Dedifferentiated amniotic fluid mesenchymal stem cell (primary cell): ENCODE data around the gene OGA.

Source experiments
- DNase-seq: peaks from one replicate; pipeline ENCODE4 v3.0.0-alpha.2; 2016; ENCODE audit errors: extremely low spot score

OGA gene

GRCh38 chr10:101775273-101776160 lies 42.7 kb downstream of the OGA start, which contains the start of gene FGF8:
FGF8 (minus strand) TSS chr10:101776114; CDS start chr10:101775900, 214 bp downstream.
- DNase-seq, result no peak

- DNase-seq, result no peak
Observed at GRCh38 chr10:101774589-101775272, 43.5 kb downstream of the OGA start.

DNA sequence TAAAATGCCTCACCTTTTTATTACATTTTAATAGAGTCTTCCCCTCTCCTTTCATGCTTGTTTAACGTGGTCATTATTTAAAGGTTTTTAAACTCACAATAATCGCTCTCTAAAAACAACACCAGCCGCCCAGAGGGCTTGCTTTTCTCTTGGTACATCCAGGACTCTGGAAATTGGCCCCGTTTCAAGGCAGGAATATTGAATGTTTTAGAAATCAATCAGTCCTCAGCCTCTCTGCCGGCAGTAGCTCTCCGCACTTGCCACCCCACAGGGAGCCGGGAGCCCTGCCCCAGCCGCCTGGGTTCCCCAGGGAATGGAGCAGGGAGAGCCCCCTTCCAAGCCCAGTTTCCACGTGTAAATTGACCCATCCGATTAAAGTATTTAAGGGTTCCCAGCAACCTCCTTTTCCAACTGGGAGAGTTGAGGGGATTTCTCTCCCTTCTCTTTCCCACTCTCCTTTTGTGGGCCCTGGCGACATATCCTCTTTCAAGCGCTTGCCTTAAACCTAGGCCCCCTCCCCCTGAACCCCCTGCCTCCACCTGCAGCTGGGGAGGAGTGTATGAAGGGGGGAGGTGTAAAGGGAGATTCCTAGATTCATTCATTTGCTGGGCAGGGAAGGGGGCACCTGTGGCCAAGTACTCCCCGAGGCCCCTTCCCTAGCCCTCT lies 44.2 kb downstream of the OGA start:
- no peak for DNase-seq

GRCh38 chr10:101772895-101773761 lies 45.1 kb downstream of the OGA start:
- DNase-seq, result no peak

DNA sequence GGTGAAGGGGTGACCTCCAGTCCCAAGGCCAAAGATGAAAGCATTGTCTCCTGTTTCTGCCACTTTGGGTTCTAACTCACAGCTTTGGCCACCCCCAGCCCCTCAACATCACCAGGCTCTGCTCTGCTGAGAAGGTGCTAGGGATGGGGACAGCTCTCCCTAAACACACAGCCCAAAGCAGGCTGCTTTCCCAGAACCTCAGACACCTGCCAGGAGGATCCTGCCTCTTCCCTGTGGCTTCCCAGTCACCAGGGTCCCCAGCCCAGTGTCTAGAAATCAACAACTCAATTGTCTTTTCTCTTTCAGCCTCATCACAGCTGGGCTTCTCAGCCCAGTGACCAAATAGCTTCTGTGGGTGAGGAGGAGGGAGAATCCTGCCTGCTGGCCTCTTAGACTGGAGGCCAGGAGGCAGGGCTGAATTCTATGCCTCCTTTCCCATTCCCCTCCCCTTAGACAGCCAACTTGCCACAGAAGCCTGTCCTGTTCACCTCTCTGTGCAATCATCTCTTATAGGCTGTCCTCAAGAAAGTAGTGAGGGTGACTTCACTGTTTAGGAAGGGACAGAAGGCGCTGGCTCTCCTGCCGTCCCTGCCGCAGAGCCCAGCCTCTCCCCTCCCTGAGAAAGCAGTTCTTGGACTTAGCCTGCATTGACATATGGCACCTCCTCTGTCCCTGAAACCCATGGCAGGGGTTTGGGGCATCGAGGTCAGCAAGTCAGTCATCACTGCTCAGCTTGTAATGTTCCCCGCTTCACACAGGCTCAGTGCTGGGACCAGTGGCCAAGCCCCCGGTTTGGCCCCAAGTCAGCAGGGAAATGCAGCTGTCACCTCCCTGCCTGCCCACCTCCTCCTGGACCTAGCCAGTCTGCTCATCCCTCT lies 46.0 kb downstream of the OGA start:
- no peak for DNase-seq

DNA sequence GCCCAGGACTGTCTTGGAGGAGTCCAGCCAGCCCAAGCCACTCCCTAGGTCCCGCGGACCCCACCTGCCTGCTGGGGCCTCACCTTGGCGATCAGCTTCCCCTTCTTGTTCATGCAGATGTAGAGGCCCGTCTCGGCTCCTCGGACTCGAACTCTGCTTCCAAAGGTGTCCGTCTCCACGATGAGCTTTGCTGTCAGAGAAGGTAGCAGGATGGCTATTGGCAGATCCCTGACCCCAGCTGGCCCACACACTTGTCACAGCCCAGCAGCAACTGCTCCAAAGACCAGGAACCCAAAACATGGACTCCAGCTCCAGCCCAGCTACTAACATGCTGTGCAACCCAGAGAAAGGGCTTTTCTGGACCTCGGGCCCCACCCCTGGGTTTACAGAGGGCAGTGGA lies 46.9 kb downstream of the OGA start:
- DNase-seq, result no peak

- DNase-seq, result no peak
Observed at GRCh38 chr10:101770331-101771215, 47.7 kb downstream of the OGA start.

- DNase-seq, result no peak
Observed at GRCh38 chr10:101769541-101770180, 48.6 kb downstream of the OGA start.

GRCh38 chr10:101768791-101769170 lies 49.5 kb downstream of the OGA start:
- DNase-seq, result no peak

DNA sequence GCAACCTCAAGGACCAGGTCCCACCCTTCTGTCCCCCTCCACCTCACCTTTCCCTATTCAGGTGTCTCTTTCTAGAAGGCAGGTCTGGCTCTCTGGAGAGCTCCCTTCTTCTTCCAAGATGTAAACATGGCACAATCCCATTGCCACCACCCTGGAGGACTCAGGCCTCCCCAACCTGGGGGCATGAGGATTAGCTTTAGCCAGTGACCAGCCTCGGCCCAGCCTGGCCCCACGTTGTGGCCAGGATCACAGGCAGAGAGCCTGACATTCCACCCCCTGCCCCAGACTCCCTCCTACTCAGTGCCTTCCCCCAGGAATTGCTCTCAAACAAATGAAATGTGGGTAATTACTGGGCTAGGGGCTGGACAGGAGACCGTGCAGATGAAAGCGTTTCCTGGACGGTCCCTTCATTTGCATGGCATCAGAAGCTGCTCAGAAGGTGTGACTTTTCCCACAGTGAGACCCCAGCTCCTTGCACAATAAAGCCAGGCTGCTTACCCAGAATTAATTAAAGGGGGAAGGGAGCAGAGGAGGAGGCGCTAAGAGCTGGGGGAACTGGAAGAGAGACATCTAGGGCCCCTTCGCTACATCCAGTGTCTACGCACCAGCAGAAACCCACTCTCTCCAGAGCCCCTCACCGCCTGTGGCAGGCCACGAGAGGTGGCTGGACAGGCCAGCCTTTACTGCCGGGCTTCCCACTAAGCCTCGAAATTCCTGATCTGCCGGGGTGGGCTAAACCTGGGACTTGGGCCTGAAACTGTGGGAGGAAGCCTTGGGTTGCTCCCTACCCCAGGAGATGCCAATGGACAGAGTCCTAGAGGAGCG lies 50.1 kb downstream of the OGA start:
- DNase-seq, result no peak

- no peak for DNase-seq
Observed at GRCh38 chr10:101767600-101767945, 50.7 kb downstream of the OGA start.

- DNase-seq, result no peak
Observed at GRCh38 chr10:101766753-101767599, 51.3 kb downstream of the OGA start.

DNA sequence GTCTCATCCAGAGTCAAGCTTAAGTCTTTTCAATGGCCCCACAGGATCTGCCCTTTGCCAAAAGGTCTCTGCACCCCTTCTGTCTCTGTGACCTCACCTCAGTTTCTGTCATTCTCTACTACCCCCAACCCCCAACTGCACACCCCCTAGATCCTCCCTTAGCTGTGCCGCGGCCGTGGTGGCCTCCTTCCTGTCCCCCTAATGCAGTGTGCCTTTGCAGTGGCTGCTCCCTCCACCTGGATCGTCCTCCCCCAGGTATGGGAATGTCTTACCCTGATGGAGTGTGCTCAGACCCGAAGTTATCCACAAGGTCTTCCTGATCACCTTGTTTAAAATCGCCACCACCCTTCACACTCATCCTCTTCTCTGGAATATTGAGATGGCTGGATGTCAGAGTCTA lies 51.9 kb downstream of the OGA start:
- no peak for DNase-seq

- DNase-seq, result no peak
Observed at GRCh38 chr10:101763141-101763846, 55.0 kb downstream of the OGA start.

GRCh38 chr10:101762736-101763135 lies 55.5 kb downstream of the OGA start:
- DNase-seq, result no peak

DNA sequence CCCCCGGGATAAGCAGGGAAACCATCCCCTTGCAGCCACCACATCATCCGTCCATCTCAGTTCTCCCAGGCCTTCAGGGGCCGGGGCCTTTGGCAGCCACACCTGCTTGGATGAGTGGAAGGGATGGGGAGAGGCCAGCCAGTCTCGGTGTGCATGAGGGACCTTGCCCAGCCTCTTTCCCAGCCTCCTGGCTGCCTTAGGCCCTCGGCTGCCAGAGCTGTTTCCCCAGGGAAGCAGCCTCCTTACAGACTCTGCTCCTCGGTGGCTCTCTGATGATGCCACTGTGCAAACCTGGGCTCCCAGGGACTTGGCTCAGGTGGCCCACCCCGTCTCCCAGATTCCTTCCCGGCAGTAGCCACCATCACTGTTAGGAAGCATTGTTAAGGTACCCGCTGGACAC lies 57.0 kb downstream of the OGA start:
- no peak for DNase-seq

- no peak for DNase-seq
Observed at GRCh38 chr10:101760510-101760909, 57.7 kb downstream of the OGA start.
